Measurements from ENCODE around the gene MAP3K5.
A peak's percentile ranks its signal among the peaks of the same experiment; 100 is the strongest.
"Not testable (repeated sequence)": the region's sequence is repeated elsewhere in the genome, so short reads cannot be mapped to it uniquely, and the experiment has no call there.

Gene MAP3K5

DNA sequence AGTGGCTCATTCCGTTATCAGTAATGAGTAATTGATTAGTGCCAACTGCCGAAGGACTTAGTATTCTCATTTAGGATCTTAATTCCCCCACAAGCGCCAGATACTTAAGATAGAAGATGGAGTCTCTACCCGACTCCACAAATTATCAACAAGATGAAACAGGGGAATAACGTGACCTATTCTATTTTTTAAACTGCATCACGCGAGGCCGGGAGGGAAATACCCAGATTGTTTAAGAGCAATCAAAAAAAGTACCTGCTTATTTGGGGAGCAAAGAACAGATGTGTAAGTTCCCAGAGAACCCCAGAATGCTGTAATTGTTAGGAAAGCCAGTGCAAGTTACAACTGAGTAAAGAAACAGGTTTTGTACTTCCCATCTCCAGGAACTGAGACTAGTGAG, 1.1 kb upstream of the MAP3K5 start:
- FAIRE-seq = no peak
- TF ChIP-seq TAF1 (IDR thresholded peaks at IDR 0.05; ENCODE audit: low read depth, low read length) (no peak), POLR2A (IDR thresholded peaks at IDR 0.05; ENCODE audit: low read depth, low read length) (no peak), PAX5 (IDR thresholded peaks at IDR 0.05; ENCODE audit: insufficient read depth, low read length, severe bottlenecking) (no peak), SPI1 (IDR thresholded peaks at IDR 0.05; ENCODE audit: low read depth, low read length) (no peak), POU2F2 (IDR thresholded peaks at IDR 0.05; ENCODE audit: low read depth, low read length) (no peak), POLR2AphosphoS5 (IDR thresholded peaks at IDR 0.05; ENCODE audit: low read depth, low read length) (no peak)
- DNase-seq (ENCODE audit: insufficient read length, low spot score) = no peak

- DNase-seq (ENCODE audit: insufficient read length, low spot score) (no peak), FAIRE-seq (no peak)
- TF ChIP-seq TAF1 (IDR thresholded peaks at IDR 0.05; ENCODE audit: low read depth, low read length) = no peak
- no peak for TF ChIP-seq POLR2AphosphoS5 (IDR thresholded peaks at IDR 0.05; ENCODE audit: low read depth, low read length)
- TF ChIP-seq SPI1 (IDR thresholded peaks at IDR 0.05; ENCODE audit: low read depth, low read length) = no peak
- no peak for TF ChIP-seq POU2F2 (IDR thresholded peaks at IDR 0.05; ENCODE audit: low read depth, low read length)
- TF ChIP-seq POLR2A (IDR thresholded peaks at IDR 0.05; ENCODE audit: low read depth, low read length) = no peak
- TF ChIP-seq PAX5 (IDR thresholded peaks at IDR 0.05; ENCODE audit: insufficient read depth, low read length, severe bottlenecking) = no peak
These were observed 225 bp downstream of the MAP3K5 start for GRCh38 chr6:136792095-136792409.

DNA sequence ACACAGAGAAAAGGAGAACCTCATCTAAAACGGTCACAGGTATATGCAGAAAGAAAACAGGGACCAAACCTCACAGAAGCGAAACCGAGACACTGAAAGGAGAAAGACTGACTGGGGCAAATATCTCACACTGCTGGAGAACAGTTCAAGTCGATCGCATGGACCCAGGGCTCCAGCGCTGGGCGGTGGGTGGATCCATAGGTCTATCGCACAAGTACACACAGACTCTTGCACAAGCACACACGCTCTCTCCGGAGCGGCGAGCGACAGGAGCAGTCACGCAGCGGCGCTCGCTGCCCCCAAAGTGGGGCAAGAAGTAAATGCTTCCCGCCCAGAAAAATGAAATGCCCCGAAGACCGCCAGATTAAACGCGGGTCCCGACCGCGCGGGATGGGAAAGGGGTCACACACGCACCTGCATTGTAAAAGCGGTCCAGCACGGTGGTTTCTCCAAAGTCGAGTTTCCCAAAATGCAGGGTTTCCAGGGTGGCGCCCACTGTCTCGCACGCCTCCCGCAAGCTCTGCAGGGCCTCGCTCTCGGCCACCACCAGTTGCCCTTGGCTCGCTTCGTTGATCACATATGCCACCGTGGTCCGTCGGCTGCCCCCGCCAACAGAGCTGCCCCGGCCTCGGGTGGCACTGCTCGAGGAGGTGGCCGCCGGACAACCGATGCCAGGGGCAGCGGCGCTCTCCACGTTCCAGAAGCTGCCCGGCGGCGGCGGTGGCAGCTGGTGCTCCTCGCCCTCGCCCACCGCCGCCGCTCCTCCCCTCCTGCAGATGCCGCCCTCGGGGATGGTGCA, 782 bp downstream of the MAP3K5 start:
- DNase-seq (ENCODE audit: insufficient read length, low spot score) = no peak
- no peak for FAIRE-seq
- TF ChIP-seq PAX5 (IDR thresholded peaks at IDR 0.05; ENCODE audit: insufficient read depth, low read length, severe bottlenecking) (no peak), SPI1 (IDR thresholded peaks at IDR 0.05; ENCODE audit: low read depth, low read length) (0 out of 2 replicates have a peak, but pooled peaks have one; percentile 30), TAF1 (IDR thresholded peaks at IDR 0.05; ENCODE audit: low read depth, low read length) (peak; percentile 79), POLR2A (IDR thresholded peaks at IDR 0.05; ENCODE audit: low read depth, low read length) (peak; percentile 92), POLR2AphosphoS5 (IDR thresholded peaks at IDR 0.05; ENCODE audit: low read depth, low read length) (peak; percentile 94), POU2F2 (IDR thresholded peaks at IDR 0.05; ENCODE audit: low read depth, low read length) (peak; percentile 69; the same call in 1 of the 2 replicates)

DNA sequence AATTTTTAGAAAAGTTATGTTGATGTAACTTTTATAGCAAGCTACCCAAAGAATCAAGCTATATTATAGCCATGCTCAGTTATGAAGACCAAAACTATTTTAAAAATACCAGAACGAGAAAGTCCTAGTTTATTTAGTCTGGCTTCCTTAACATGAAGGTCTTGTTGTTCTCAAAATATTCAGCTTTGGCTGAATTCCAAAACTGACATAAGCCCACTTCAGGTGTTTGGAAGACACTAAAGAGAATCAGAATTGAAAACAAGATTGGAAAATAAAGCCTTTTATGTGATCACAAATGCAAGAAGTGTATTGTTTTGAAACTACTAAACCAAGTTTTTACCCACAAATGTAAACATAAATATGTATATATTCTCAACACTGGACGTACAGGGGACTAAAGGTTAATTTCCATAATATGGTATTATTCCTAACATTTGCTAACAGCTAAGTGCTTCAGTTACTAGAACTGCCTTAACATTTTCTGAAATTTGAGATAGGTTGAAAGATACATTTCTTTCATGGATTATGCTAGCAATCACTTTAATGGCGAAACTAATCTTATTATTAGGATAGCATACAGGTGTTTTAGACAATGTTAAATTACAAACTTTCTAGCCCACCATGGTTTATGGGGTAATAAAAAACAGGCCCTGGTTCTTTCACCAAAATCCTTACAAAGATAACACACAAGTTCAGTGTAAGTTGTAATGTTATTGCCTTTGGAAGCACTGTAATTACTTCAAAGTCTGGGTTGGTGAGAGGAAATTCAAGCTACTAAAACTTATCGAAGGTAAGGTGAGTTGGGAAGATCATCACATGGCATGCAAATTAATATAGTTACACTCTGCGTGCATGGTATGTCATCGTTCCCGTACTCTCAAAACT, 1.6 kb downstream of the MAP3K5 start:
- no peak for TF ChIP-seq PAX5 (IDR thresholded peaks at IDR 0.05; ENCODE audit: insufficient read depth, low read length, severe bottlenecking)
- no peak for TF ChIP-seq POLR2AphosphoS5 (IDR thresholded peaks at IDR 0.05; ENCODE audit: low read depth, low read length)
- TF ChIP-seq POLR2A (IDR thresholded peaks at IDR 0.05; ENCODE audit: low read depth, low read length) = no peak
- no peak for TF ChIP-seq TAF1 (IDR thresholded peaks at IDR 0.05; ENCODE audit: low read depth, low read length)
- TF ChIP-seq POU2F2 (IDR thresholded peaks at IDR 0.05; ENCODE audit: low read depth, low read length) = no peak
- no peak for FAIRE-seq
- no peak for DNase-seq (ENCODE audit: insufficient read length, low spot score)

DNA sequence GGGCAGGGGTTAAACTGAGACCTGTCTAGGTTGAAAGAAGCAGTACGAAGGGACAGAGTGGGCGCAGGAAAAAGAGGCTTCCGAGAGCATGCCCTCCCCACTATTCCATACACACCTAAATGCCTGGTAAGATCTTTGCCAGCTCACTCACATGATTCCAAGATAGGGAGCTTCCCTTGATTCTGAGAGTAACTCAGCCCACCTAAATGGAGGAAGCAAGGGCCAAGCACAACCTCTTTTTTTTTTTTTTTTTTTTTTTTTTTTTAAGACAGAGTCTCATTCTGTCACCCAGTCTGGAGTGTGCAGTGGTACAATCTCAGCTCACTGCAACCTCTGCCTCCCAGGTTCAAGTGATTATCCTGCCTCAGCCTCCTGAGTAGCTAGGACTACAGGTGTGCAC, 2.8 kb downstream of the MAP3K5 start:
- DNase-seq (ENCODE audit: insufficient read length, low spot score); FAIRE-seq: not testable (repeated sequence)

- FAIRE-seq (no peak), DNase-seq (ENCODE audit: insufficient read length, low spot score) (no peak)
- TF ChIP-seq POLR2AphosphoS5 (IDR thresholded peaks at IDR 0.05; ENCODE audit: low read depth, low read length) = no peak
- TF ChIP-seq TAF1 (IDR thresholded peaks at IDR 0.05; ENCODE audit: low read depth, low read length) = no peak
- TF ChIP-seq POU2F2 (IDR thresholded peaks at IDR 0.05; ENCODE audit: low read depth, low read length) = no peak
- no peak for TF ChIP-seq SPI1 (IDR thresholded peaks at IDR 0.05; ENCODE audit: low read depth, low read length)
- no peak for TF ChIP-seq PAX5 (IDR thresholded peaks at IDR 0.05; ENCODE audit: insufficient read depth, low read length, severe bottlenecking)
- TF ChIP-seq POLR2A (IDR thresholded peaks at IDR 0.05; ENCODE audit: low read depth, low read length) = no peak
These were observed 4.0 kb downstream of the MAP3K5 start for GRCh38 chr6:136788069-136788902.

GRCh38 chr6:136787726-136788068, 4.6 kb downstream of the MAP3K5 start:
- FAIRE-seq (no peak), DNase-seq (ENCODE audit: insufficient read length, low spot score) (no peak)
- TF ChIP-seq TAF1 (IDR thresholded peaks at IDR 0.05; ENCODE audit: low read depth, low read length) (no peak), POU2F2 (IDR thresholded peaks at IDR 0.05; ENCODE audit: low read depth, low read length) (no peak), SPI1 (IDR thresholded peaks at IDR 0.05; ENCODE audit: low read depth, low read length) (no peak), POLR2AphosphoS5 (IDR thresholded peaks at IDR 0.05; ENCODE audit: low read depth, low read length) (no peak), POLR2A (IDR thresholded peaks at IDR 0.05; ENCODE audit: low read depth, low read length) (no peak), PAX5 (IDR thresholded peaks at IDR 0.05; ENCODE audit: insufficient read depth, low read length, severe bottlenecking) (no peak)

DNA sequence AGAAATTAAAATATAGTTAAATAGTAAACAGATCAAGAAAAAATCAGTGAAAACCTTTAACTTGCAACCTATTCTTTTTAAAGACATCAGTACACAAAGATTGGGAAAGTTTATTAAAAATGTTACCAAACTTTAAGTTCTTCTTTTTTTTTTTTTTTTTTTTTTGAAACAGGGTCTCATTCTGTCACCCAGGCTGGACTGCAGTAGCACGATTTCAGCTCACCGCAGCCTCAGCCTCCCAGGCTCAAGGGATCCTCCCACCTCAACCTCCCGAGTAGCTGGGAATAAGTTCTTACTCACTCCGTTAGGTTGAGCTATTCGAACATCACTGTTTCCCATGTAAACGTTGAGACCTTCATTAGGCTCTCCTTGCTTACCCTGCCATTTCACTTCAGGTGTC, 5.6 kb downstream of the MAP3K5 start:
- TF ChIP-seq TAF1 (IDR thresholded peaks at IDR 0.05; ENCODE audit: low read depth, low read length) (no peak), PAX5 (IDR thresholded peaks at IDR 0.05; ENCODE audit: insufficient read depth, low read length, severe bottlenecking) (no peak), POLR2A (IDR thresholded peaks at IDR 0.05; ENCODE audit: low read depth, low read length) (no peak), POLR2AphosphoS5 (IDR thresholded peaks at IDR 0.05; ENCODE audit: low read depth, low read length) (no peak), POU2F2 (IDR thresholded peaks at IDR 0.05; ENCODE audit: low read depth, low read length) (no peak), SPI1 (IDR thresholded peaks at IDR 0.05; ENCODE audit: low read depth, low read length) (no peak)
- FAIRE-seq (no peak), DNase-seq (ENCODE audit: insufficient read length, low spot score) (no peak)
